HepG2 (cell line): Measurements from ENCODE around the gene SEC23IP. TPM values are rescaled to one million over a fixed set of nuclear protein-coding genes. Genes with fewer than 3 reads are reported as not detected.
A peak's percentile ranks its signal among the peaks of the same experiment; 100 is the strongest.

Experiments
- DPF2 ChIP-seq: sonication (generic); formaldehyde crosslinking; IDR thresholded peaks from 2 replicates; pipeline ENCODE4 v1.4.0; 2020; ENCODE audit warnings: mild to moderate bottlenecking, low read depth, missing genetic modification reagents, borderline replicate concordance
- ELF3 ChIP-seq: IDR thresholded peaks from 2 replicates; pipeline ENCODE4 v1.6.1; 2016; ENCODE audit warnings: missing genetic modification reagents, missing compliant biosample characterization
- ERF ChIP-seq: IDR thresholded peaks from 2 replicates; pipeline ENCODE4 v1.6.1; 2018; ENCODE audit warnings: missing biosample characterization, missing genetic modification reagents
- KAT2B ChIP-seq: fragments of 150-350 bp; IDR thresholded peaks from 2 replicates; pipeline ENCODE4 v1.6.1; 2014; ENCODE audit warnings: low read depth, low read length, borderline replicate concordance
- MEIS1 ChIP-seq: sonication (generic); formaldehyde crosslinking; IDR thresholded peaks from 2 replicates; pipeline ENCODE4 v1.9.0; 2021; ENCODE audit warnings: mild to moderate bottlenecking, missing genetic modification reagents, moderate library complexity, borderline replicate concordance
- NCOA2 ChIP-seq: sonication (generic); formaldehyde crosslinking; IDR thresholded peaks from 2 replicates; pipeline ENCODE4 v1.8.0; 2022; ENCODE audit warnings: inconsistent platforms
- SMARCC2 ChIP-seq: fragments of 450-650 bp; IDR thresholded peaks from 2 replicates; pipeline ENCODE4 v1.6.1; 2017; ENCODE audit warnings: antibody characterized with exemption, mild to moderate bottlenecking
- STAT5B ChIP-seq: sonication (generic); formaldehyde crosslinking; IDR thresholded peaks from 2 replicates; pipeline ENCODE4 v1.4.0; 2020; ENCODE audit warnings: missing genetic modification reagents
- TEAD3 ChIP-seq: optimal IDR thresholded peaks from 2 replicates; pipeline ENCODE3; 2016; ENCODE audit warnings: borderline replicate concordance
- YEATS2 ChIP-seq: sonication (generic); formaldehyde crosslinking; IDR thresholded peaks from 2 replicates; pipeline ENCODE4 v1.4.0; 2020; ENCODE audit warnings: missing genetic modification reagents, borderline replicate concordance
- ZBTB8A ChIP-seq: sonication (generic); formaldehyde crosslinking; IDR thresholded peaks from 2 replicates; pipeline ENCODE4 v1.4.0; 2020; ENCODE audit warnings: mild to moderate bottlenecking, low read depth, missing genetic modification reagents, borderline replicate concordance
- ZFP36L2 ChIP-seq: sonication (generic); formaldehyde crosslinking; IDR thresholded peaks from 2 replicates; pipeline ENCODE4 v1.4.0; 2020; ENCODE audit warnings: missing genetic modification reagents
- ZGPAT ChIP-seq: IDR thresholded peaks from 2 replicates; pipeline ENCODE4 v1.6.1; 2016; ENCODE audit warnings: mild to moderate bottlenecking
- ZNF136 ChIP-seq: sonication (generic); formaldehyde crosslinking; IDR thresholded peaks from 2 replicates; pipeline ENCODE4 v1.8.1; 2022; ENCODE audit warnings: low read depth, mild to moderate bottlenecking, moderate library complexity, missing genetic modification reagents
- ZNF3 ChIP-seq: IDR thresholded peaks from 2 replicates; pipeline ENCODE4 v1.7.0; 2017; ENCODE audit warnings: inconsistent platforms
- ZNF383 ChIP-seq: sonication (generic); formaldehyde crosslinking; IDR thresholded peaks from 2 replicates; pipeline ENCODE4 v1.4.0; 2020; ENCODE audit warnings: missing genetic modification reagents, mild to moderate bottlenecking, borderline replicate concordance
- ZNF878 ChIP-seq: sonication (generic); formaldehyde crosslinking; IDR thresholded peaks from 2 replicates; pipeline ENCODE4 v1.8.1; 2023; ENCODE audit warnings: mild to moderate bottlenecking, missing genetic modification reagents, moderate library complexity
- ZNF883 ChIP-seq: sonication (generic); formaldehyde crosslinking; IDR thresholded peaks from 2 replicates; pipeline ENCODE4 v1.5.1; 2020; ENCODE audit warnings: mild to moderate bottlenecking, missing genetic modification reagents; ENCODE audit errors: not compliant biosample characterization
- ZSCAN22 ChIP-seq: sonication (generic); formaldehyde crosslinking; IDR thresholded peaks from 2 replicates; pipeline ENCODE4 v1.4.0; 2020; ENCODE audit warnings: mild to moderate bottlenecking, missing genetic modification reagents
- polyA plus RNA-seq, 8 experiments: library from polyadenylated mRNA; depleted of rRNA in 3 of 8; stranded (reverse) in 7 of 8; unstranded in 1 of 8; fragments of >200 nt; fragmentation: Illumina TruSeq in 4 of 8; extraction: Trizol in 4 of 8; gene quantifications; 2 replicates each; pipeline versions ENCODE4 v1.2.1 to v1.2.3, GENCODE V29; 2011 to 2016; ENCODE audit warnings: low read depth in 4 of 8, missing spikeins in 1 of 8, mixed read lengths in 1 of 8; ENCODE audit not compliant: insufficient read depth in 1 of 8
- total RNA-seq, 5 experiments: library from RNA; depleted of rRNA; stranded (reverse); fragments of >200 nt; fragmentation: Illumina TruSeq; extraction: Trizol; gene quantifications; 2 replicates each; pipeline ENCODE4 v1.2.3, GENCODE V29; 2016; ENCODE audit warnings: low read depth in 1 of 5
- TF ChIP-seq, protein P1 (sequence below): sonication (generic); formaldehyde crosslinking; IDR thresholded peaks from 2 replicates; pipeline ENCODE4 v1.4.0; 2020; ENCODE audit warnings: missing genetic modification reagents
- TF ChIP-seq, protein P2 (sequence below): sonication (generic); formaldehyde crosslinking; IDR thresholded peaks from 2 replicates; pipeline ENCODE4 v1.5.0; 2020; ENCODE audit warnings: mild to moderate bottlenecking, missing genetic modification reagents, borderline replicate concordance
- TF ChIP-seq, protein P3 (sequence below): sonication (generic); formaldehyde crosslinking; conservative IDR thresholded peaks from 2 replicates; pipeline ENCODE4 v1.4.0; 2020; ENCODE audit warnings: mild to moderate bottlenecking, missing genetic modification reagents, moderate library complexity

SEC23IP gene
- total and polyA plus RNA-seq, 2 of the 13 experiments (the other 11 are each of a cell fraction or from before 2014, with no cell fraction given) = 32.3 to 57.7 TPM

DNA sequence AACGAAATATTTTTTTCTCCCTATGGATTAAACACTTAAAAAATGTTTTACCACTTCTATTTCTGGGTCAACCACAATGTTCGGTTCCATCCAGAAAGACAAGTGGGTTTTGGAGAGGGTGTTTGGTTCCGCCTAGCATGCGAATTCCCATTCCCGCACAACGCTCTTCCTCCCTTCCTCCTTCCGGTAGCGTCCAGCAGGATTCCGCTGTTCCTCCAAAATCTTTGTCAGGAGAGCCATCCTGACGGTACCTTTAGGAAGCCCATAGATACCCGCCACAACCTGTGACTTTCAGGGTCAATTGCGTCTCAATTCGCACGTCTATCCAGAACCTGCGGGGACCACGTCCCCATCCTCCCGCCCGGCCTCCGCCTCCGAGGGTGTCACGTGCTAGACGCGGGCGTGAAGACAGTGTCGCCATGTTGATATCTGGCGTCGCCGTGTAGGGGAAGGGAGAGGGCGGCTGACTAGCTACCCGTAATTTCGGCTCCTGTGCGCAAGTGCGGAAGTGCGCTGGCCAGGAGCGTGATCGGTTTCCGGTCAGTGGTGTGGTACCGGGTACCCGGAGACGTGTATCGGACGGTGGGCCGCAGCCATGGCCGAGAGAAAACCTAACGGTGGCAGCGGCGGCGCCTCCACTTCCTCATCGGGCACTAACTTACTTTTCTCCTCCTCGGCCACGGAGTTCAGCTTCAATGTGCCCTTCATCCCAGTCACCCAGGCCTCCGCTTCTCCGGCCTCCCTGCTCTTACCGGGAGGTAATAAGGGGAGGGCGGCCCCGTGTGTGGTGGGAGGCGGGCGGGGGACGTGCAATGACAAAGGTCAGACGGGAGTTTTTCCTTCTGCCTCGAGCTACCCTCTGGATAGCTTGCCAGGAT lies at the start of gene SEC23IP (continued):
- TF ChIP-seq ZBTB8A (CRISPR knock-in tag) (0 out of 2 replicates have a peak, but pooled peaks have one; percentile 41), STAT5B (CRISPR knock-in tag) (no peak), ZFP36L2 (CRISPR knock-in tag) (peak; percentile 69; the same call in 1 of the 2 replicates), ZNF883 (CRISPR knock-in tag) (peak; percentile 96), NCOA2 (CRISPR knock-in tag) (peak; percentile 78), ZGPAT (CRISPR knock-in tag) (peak; percentile 99), SMARCC2 (no peak), TEAD3 (CRISPR knock-in tag) (peak; percentile 56), ELF3 (CRISPR knock-in tag) (peak; percentile 89), YEATS2 (CRISPR knock-in tag) (peak; percentile 96), ERF (CRISPR knock-in tag) (peak; percentile 97), KAT2B (no peak), ZSCAN22 (CRISPR knock-in tag) (no peak), ZNF878 (no peak), MEIS1 (CRISPR knock-in tag) (no peak), ZNF136 (CRISPR knock-in tag) (peak; percentile 89), ZNF383 (CRISPR knock-in tag) (no peak), DPF2 (CRISPR knock-in tag) (no peak), ZNF3 (no peak)
- TF ChIP-seq, protein P1, sequence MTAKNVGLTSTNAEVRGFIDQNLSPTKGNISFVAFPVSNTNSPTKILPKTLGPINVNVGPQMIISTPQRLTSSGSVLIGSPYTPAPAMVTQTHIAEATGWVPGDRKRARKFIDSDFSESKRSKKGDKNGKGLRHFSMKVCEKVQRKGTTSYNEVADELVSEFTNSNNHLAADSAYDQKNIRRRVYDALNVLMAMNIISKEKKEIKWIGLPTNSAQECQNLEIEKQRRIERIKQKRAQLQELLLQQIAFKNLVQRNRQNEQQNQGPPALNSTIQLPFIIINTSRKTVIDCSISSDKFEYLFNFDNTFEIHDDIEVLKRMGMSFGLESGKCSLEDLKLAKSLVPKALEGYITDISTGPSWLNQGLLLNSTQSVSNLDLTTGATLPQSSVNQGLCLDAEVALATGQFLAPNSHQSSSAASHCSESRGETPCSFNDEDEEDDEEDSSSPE = peak; percentile 92
- TF ChIP-seq, protein P2, sequence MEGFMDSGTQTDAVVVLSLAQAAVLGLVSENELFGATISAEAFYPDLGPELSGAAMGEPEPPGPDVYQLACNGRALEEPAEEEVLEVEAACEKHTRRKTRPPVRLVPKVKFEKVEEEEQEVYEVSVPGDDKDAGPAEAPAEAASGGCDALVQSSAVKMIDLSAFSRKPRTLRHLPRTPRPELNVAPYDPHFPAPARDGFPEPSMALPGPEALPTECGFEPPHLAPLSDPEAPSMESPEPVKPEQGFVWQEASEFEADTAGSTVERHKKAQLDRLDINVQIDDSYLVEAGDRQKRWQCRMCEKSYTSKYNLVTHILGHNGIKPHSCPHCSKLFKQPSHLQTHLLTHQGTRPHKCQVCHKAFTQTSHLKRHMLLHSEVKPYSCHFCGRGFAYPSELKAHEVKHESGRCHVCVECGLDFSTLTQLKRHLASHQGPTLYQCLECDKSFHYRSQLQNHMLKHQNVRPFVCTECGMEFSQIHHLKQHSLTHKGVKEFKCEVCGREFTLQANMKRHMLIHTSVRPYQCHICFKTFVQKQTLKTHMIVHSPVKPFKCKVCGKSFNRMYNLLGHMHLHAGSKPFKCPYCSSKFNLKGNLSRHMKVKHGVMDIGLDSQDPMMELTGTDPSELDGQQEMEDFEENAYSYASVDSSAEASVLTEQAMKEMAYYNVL = no peak; the same call in 1 of the 2 replicates
- TF ChIP-seq, protein P3, sequence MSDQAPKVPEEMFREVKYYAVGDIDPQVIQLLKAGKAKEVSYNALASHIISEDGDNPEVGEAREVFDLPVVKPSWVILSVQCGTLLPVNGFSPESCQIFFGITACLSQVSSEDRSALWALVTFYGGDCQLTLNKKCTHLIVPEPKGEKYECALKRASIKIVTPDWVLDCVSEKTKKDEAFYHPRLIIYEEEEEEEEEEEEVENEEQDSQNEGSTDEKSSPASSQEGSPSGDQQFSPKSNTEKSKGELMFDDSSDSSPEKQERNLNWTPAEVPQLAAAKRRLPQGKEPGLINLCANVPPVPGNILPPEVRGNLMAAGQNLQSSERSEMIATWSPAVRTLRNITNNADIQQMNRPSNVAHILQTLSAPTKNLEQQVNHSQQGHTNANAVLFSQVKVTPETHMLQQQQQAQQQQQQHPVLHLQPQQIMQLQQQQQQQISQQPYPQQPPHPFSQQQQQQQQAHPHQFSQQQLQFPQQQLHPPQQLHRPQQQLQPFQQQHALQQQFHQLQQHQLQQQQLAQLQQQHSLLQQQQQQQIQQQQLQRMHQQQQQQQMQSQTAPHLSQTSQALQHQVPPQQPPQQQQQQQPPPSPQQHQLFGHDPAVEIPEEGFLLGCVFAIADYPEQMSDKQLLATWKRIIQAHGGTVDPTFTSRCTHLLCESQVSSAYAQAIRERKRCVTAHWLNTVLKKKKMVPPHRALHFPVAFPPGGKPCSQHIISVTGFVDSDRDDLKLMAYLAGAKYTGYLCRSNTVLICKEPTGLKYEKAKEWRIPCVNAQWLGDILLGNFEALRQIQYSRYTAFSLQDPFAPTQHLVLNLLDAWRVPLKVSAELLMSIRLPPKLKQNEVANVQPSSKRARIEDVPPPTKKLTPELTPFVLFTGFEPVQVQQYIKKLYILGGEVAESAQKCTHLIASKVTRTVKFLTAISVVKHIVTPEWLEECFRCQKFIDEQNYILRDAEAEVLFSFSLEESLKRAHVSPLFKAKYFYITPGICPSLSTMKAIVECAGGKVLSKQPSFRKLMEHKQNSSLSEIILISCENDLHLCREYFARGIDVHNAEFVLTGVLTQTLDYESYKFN (CRISPR knock-in tag) = peak; percentile 66
